DMS 273 (cell line): ENCODE data around the gene CLIP1.
A peak's percentile ranks its signal among the peaks of the same experiment; 100 is the strongest.
"Not testable (repeated sequence)": the region's sequence is repeated elsewhere in the genome, so short reads cannot be mapped to it uniquely, and the experiment has no call there.

ENCODE experiments used
- DNase-seq: peaks from one replicate; lab custom pipeline; 2025; ENCODE audit not compliant: unreplicated experiment; lab: John Stamatoyannopoulos, UW

The CLIP1 gene

DNA sequence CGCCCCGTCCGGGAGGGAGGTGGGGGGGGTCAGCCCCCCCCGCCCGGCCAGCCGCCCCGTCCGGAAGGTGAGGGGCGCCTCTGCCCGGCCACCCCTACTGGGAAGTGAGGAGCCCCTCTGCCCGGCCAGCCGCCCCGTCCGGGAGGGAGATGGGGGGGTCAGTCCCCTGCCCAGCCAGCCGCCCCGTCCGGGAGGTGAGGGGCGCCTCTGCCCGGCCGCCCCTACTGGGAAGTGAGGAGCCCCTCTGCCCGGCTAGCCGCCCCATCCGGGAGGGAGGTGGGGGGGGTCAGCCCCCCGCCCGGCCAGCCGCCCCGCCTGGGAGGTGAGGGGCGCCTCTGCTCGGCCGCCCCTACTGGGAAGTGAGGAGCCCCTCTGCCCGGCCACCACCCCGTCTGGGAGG is 64.9 kb downstream of the CLIP1 start:
- not testable (repeated sequence) for DNase-seq

- not testable (repeated sequence) for DNase-seq
Measured at GRCh38 chr12:122356991-122357390, 65.5 kb downstream of the CLIP1 start.

DNA sequence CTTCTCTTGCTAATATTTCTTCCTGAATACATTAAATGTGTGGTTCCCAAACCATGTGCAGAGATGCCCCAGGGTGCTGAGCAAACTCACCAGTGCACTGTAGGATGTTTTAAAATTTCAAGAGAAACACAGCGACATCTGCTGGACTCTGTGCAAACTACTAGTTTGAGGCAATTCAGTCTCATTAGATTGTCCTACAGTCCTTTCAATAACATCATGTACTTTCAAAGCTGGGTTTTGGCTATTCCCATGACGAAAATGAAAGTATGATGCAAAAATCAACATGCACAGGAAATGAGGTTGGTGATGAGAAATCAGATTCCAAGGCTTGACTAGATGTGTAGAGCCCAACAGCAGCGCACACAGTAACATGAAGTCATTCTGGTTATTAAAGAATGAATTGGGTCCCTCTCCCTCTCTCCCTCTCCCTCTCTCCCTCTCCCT is 66.3 kb downstream of the CLIP1 start:
- peak; percentile 82 for DNase-seq

GRCh38 chr12:122355706-122356105 is 66.8 kb downstream of the CLIP1 start:
- DNase-seq: peak; percentile 91

DNA sequence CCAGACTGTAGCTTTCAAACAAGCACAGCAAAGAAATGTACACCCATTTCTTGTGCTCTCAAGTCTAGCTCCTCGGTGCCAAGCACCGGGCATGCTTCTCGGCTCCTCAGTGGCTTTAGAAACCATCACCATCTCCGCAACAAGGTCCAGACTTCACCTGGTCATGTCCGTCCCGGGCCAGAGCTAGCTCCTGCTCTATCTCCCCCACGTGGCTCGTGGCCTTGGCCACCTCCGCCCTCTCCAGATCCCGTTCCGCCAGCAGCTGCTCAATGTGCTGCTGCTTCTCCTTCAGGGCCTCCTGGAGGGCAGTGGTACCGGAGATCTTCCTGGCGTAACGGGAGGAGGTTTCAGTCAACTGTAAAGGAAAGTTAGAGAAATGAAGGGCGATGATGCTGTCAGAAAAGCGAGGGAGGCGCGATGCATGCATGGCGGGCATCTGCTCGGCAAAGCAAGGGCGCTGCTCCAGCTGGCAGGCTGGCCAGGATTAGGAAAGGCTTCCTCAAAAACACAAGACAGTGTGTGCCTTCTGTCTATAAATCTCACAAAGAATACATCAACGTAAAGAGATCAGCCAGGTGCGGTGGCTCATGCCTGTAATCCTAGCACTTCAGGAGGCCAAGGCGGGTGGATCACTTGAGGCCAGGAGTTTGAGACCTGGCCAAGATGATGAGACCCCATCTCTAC is 67.4 kb downstream of the CLIP1 start:
- peak; percentile 79 for DNase-seq

- DNase-seq: no peak
Measured at GRCh38 chr12:122352394-122352793, 70.1 kb downstream of the CLIP1 start.

GRCh38 chr12:122350141-122350848 is 72.2 kb downstream of the CLIP1 start:
- DNase-seq: peak; percentile 73

- DNase-seq: no peak
Measured at GRCh38 chr12:122349078-122349477, 73.4 kb downstream of the CLIP1 start.

DNA sequence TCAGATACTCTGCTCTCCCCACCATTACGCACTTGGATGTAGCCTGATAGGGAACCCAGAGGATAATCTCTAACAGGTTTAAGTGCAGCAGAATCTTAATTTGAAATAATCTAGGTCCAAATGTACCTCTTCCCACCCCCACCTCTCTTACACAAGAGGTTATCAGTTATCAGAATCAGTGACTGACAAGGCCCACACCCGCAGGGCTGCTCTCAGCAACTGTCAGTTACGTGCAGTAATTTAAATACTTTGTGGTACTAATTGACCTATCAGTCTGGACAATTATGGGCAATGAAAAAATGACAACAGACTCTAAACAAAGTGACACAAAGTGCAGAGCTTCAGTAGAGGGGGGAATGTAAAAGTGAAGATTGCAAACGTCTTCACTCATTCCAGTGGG is 74.0 kb downstream of the CLIP1 start:
- no peak for DNase-seq

- no peak for DNase-seq
Measured at GRCh38 chr12:122346054-122346453, 76.4 kb downstream of the CLIP1 start.

DNA sequence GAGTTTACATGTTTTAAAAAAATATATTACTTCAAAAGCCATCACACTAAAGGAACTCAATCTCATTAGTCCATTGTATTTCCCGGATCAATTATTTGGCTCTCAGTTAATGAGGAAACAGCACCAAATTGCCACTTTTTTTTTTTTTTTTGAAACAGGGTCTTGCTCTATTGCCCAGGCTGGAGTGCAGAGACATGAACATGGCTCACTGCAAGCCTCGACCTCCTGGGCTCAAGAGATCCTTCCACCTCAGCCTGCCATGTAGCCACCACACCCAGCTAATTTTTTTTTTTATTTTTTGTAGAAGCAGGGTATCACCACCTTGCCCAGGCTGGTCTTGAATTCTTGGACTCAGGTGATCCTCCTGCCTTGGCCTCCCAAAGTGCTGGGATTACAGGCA is 77.4 kb downstream of the CLIP1 start:
- DNase-seq: no peak

DNA sequence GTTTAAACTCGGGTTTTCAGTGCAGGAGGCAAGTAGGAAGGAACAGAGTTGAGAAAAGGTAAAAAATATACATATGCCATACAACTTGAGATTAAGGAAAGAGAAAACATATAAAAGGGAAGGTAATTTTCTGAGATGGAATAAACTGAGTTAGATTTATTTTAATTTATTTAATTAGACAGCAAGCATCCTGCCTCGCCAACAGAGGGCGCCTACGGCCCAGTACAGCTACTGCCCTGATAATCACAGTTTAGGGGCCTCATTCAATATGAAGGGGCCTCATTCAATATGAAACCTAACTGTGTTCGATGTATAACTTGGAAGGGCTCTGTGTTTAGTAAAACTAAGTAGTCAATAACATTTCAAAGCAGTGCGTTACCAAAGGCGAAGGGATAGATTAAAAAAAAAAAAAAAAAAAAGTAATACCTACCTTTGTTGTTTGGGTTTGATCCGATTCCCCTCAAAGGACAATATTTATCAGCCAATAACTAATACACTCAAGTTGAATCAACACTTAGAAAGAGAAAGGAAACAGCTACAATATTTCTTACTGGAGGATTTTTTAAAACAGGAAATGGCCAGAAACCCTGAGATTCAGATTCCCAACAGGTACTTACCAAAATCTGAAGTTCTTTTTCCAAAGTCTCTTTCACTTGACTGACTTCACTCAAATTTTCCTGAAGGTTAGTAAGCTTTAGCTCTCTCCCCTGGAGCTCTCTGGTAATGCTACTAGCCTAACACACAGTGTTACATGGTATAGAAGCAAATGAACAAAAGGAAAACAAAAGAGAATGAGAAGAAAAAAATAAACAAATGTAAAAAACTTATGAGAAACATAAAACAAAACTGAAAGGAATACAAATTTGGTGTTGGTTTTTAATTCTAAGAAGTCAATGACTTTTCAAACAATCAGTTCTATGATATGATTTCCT is 86.2 kb downstream of the CLIP1 start:
- peak; percentile 54 for DNase-seq

- DNase-seq: no peak
Measured at GRCh38 chr12:122333142-122334087, 89.1 kb downstream of the CLIP1 start.

- DNase-seq: no peak
Measured at GRCh38 chr12:122327494-122328385, 94.7 kb downstream of the CLIP1 start.

GRCh38 chr12:122327014-122327413 is 95.5 kb downstream of the CLIP1 start:
- DNase-seq: no peak

- no peak for DNase-seq
Measured at GRCh38 chr12:122326586-122326985, 95.9 kb downstream of the CLIP1 start.

- no peak for DNase-seq
Measured at GRCh38 chr12:122323311-122324019, 99.0 kb downstream of the CLIP1 start.

GRCh38 chr12:122322501-122322900 is 100.0 kb downstream of the CLIP1 start:
- DNase-seq: no peak
